HG03439 (cell line): ENCODE data around the gene ATP2C2.

Source experiments
- ATAC-seq: cut with Tn5 transposase; IDR thresholded peaks from one replicate; pipeline ENCODE4 v1.9.1; 2021; ENCODE audit warnings: mild to moderate bottlenecking, moderate library complexity; ENCODE audit not compliant: unreplicated experiment

Gene ATP2C2

GRCh38 chr16:84465154-84465553 is 96.8 kb downstream of the ATP2C2 start:
- ATAC-seq, result no peak

- ATAC-seq, result no peak
These were observed 98.4 kb downstream of the ATP2C2 start for GRCh38 chr16:84466692-84467091.

GRCh38 chr16:84467256-84467655 is 98.9 kb downstream of the ATP2C2 start:
- ATAC-seq, result no peak

- ATAC-seq, result no peak
These were observed 99.4 kb downstream of the ATP2C2 start for GRCh38 chr16:84467709-84468108.

GRCh38 chr16:84471316-84471715 is 103.0 kb downstream of the ATP2C2 start:
- ATAC-seq, result no peak

GRCh38 chr16:84471966-84472365 is 103.6 kb downstream of the ATP2C2 start:
- ATAC-seq, result no peak

GRCh38 chr16:84475643-84476240 is 107.4 kb downstream of the ATP2C2 start:
- ATAC-seq, result no peak

- ATAC-seq, result no peak
These were observed 108.1 kb downstream of the ATP2C2 start for GRCh38 chr16:84476401-84476800.

- ATAC-seq, result no peak
These were observed 109.3 kb downstream of the ATP2C2 start for GRCh38 chr16:84477661-84478060.

- ATAC-seq, result no peak
These were observed 110.0 kb downstream of the ATP2C2 start for GRCh38 chr16:84478172-84478947.

- no peak for ATAC-seq
These were observed 111.5 kb downstream of the ATP2C2 start for GRCh38 chr16:84479716-84480450.

GRCh38 chr16:84481051-84481735 is 112.9 kb downstream of the ATP2C2 start:
- no peak for ATAC-seq

GRCh38 chr16:84482001-84482891 is 113.9 kb downstream of the ATP2C2 start:
- ATAC-seq, result no peak

GRCh38 chr16:84482951-84483881 is 114.9 kb downstream of the ATP2C2 start:
- ATAC-seq, result no peak

GRCh38 chr16:84483882-84484565 is 115.7 kb downstream of the ATP2C2 start:
- no peak for ATAC-seq

- ATAC-seq, result no peak
These were observed 116.4 kb downstream of the ATP2C2 start for GRCh38 chr16:84484579-84485254.

- no peak for ATAC-seq
These were observed 117.1 kb downstream of the ATP2C2 start for GRCh38 chr16:84485255-84486010.
